ENCODE results near the gene EXOC3L4.

Gene EXOC3L4

GRCh38 chr14:103052407-103052806 is 42.1 kb upstream of the EXOC3L4 start:
- H3K9ac ChIP-seq (ENCODE audit: low read length): no peak overlapping the region
- DNase-seq: no peak
- H3K4me1 ChIP-seq (ENCODE audit: control insufficient read depth, insufficient read depth, low read depth, low read length): peaks cover 10% of the 10 kb centered on the region
- no peak overlapping the region for H2BK5ac ChIP-seq (ENCODE audit: low read depth, low read length, poor library complexity, severe bottlenecking)
- no peak overlapping the region for H4K91ac ChIP-seq (ENCODE audit: low read length)
- H2AFZ ChIP-seq (ENCODE audit: low read depth, low read length): no peak overlapping the region
- H2BK120ac ChIP-seq (ENCODE audit: low read depth, low read length): no peak overlapping the region
- H2BK12ac ChIP-seq (ENCODE audit: low read length in 2 of 2): no peak overlapping the region
- no peak overlapping the region for H3K23ac ChIP-seq (ENCODE audit: low read length in 2 of 2)
- no peak overlapping the region for H3K14ac ChIP-seq (ENCODE audit: low read length in 2 of 2)
- no peak overlapping the region for H3K4me2 ChIP-seq (ENCODE audit: low read length, poor library complexity, severe bottlenecking)
- H2AK5ac ChIP-seq (ENCODE audit: low read length, severe bottlenecking): no peak overlapping the region
- H3K27ac ChIP-seq (ENCODE audit: low read length, poor library complexity, severe bottlenecking): no peak overlapping the region
- no peaks in the 10 kb centered on the region for H3K9me3 ChIP-seq (ENCODE audit: control insufficient read depth, low read length)
- no peak overlapping the region for H3K4me3 ChIP-seq (ENCODE audit: insufficient read depth in 1 of 2, low read depth in 1 of 2, low read length in 2 of 2)
- H3K18ac ChIP-seq (ENCODE audit: low read depth in 1 of 2, low read length in 2 of 2): no peak overlapping the region
- H4K8ac ChIP-seq (ENCODE audit: low read length): no peak overlapping the region
- no peak overlapping the region for H3K4ac ChIP-seq (ENCODE audit: low read depth in 1 of 2, low read length in 2 of 2)
- H3K36me3 ChIP-seq (ENCODE audit: control insufficient read depth in 1 of 2, insufficient read depth in 2 of 2, low read depth in 1 of 2, low read length in 2 of 2): peaks cover 4 to 14% of the 10 kb centered on the region in 2 experiments
- WGBS: 90% methylated on average over 10 of the region's 10 CpGs
- H3K79me1 ChIP-seq (replicated peaks; ENCODE audit: low read length, poor library complexity, severe bottlenecking): no peaks in the 10 kb centered on the region
- no peak overlapping the region for H2BK15ac ChIP-seq (ENCODE audit: low read depth, poor library complexity, severe bottlenecking)
- H3K27me3 ChIP-seq (ENCODE audit: control insufficient read depth in 1 of 2, insufficient read depth in 1 of 2, low read length in 2 of 2): no peaks in the 10 kb centered on the region

DNA sequence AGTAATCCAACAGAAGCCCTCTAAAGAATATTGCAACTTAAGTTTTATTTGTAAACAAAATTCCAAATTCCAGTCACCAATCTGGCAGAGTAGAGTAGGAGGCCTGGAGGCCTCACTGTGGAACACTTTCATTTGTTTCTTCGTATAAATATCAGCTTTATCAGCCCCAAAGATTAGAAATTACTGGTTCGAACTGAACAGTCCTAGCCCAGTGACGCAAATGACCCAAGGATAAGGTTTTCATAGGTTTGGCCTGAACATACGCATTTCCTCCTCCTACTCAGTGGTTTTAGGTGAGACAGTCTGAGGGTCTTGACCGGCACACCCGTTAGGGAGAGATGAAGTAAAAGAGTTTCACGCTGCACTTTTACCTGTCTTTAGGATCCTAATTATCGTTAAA is 38.8 kb upstream of the EXOC3L4 start:
- H4K91ac ChIP-seq (ENCODE audit: low read length): no peak overlapping the region
- DNase-seq: peak; percentile 46
- WGBS: 80% methylated on average over 8 of the region's 8 CpGs
- no peaks in the 10 kb centered on the region for H3K9me3 ChIP-seq (ENCODE audit: control insufficient read depth, low read length)
- H3K14ac ChIP-seq (ENCODE audit: low read length in 2 of 2): no peak overlapping the region
- no peak overlapping the region for H2BK120ac ChIP-seq (ENCODE audit: low read depth, low read length)
- H3K4ac ChIP-seq (ENCODE audit: low read depth in 1 of 2, low read length in 2 of 2): no peak overlapping the region
- peak overlapping the region in 1 of 2 experiments; percentile 83 for H3K4me3 ChIP-seq (ENCODE audit: insufficient read depth in 1 of 2, low read depth in 1 of 2, low read length in 2 of 2)
- no peak overlapping the region for H2BK5ac ChIP-seq (ENCODE audit: low read depth, low read length, poor library complexity, severe bottlenecking)
- no peak overlapping the region for H2AFZ ChIP-seq (ENCODE audit: low read depth, low read length)
- H3K9ac ChIP-seq (ENCODE audit: low read length): peak overlapping the region; percentile 94
- H2AK5ac ChIP-seq (ENCODE audit: low read length, severe bottlenecking): no peak overlapping the region
- H3K23ac ChIP-seq (ENCODE audit: low read length in 2 of 2): no peak overlapping the region
- H3K4me2 ChIP-seq (ENCODE audit: low read length, poor library complexity, severe bottlenecking): peak overlapping the region; percentile 63
- H3K36me3 ChIP-seq (ENCODE audit: control insufficient read depth in 1 of 2, insufficient read depth in 2 of 2, low read depth in 1 of 2, low read length in 2 of 2): peaks cover 7 to 20% of the 10 kb centered on the region in 2 experiments
- peaks cover 18% of the 10 kb centered on the region for H3K4me1 ChIP-seq (ENCODE audit: control insufficient read depth, insufficient read depth, low read depth, low read length)
- no peaks in the 10 kb centered on the region for H3K27me3 ChIP-seq (ENCODE audit: control insufficient read depth in 1 of 2, insufficient read depth in 1 of 2, low read length in 2 of 2)
- H2BK12ac ChIP-seq (ENCODE audit: low read length in 2 of 2): peak overlapping the region in 1 of 2 experiments; percentile 77
- no peak overlapping the region for H3K18ac ChIP-seq (ENCODE audit: low read depth in 1 of 2, low read length in 2 of 2)
- no peak overlapping the region for H3K27ac ChIP-seq (ENCODE audit: low read length, poor library complexity, severe bottlenecking)
- H2BK15ac ChIP-seq (ENCODE audit: low read depth, poor library complexity, severe bottlenecking): no peak overlapping the region
- H4K8ac ChIP-seq (ENCODE audit: low read length): no peak overlapping the region
- peaks cover 15% of the 10 kb centered on the region for H3K79me1 ChIP-seq (replicated peaks; ENCODE audit: low read length, poor library complexity, severe bottlenecking)

DNA sequence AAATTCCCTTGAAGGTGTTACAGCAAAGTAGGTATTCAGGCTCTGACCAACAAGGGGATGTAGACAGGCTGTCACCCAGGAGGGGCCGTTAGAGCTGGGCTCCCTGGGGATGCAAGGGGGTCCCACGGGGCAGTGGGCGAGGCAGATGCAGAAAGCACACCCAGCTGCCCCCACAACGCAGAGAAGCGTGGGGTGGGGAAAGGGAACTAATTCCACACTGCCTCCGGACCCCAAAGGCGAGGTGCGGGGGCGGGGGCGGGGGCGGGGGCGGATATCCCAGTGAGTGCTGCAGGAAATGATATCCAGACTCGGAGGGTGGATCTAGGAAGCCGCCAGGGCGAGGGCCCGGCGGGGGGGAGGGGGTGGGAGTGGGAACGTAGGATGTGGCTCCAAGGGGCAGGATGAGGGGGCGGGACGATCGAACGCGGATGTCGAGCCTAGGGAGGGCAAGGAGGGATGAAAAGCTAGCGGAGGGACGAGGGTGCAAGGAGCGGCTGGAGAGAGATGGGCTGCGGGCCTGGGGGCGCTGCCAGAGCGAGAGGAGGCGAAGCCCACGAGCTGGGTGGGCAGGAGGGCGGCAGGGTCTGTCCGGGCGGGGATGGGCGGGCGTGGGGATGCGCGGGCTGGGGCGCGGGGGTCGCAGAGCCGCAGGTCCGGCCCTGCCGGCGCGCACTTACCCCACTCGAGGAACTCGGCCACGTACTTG is 38.0 kb upstream of the EXOC3L4 start:
- peak overlapping the region; percentile 80 to 100 for H3K14ac ChIP-seq (ENCODE audit: low read length in 2 of 2)

GRCh38 chr14:103057028-103057371 is 37.5 kb upstream of the EXOC3L4 start:
- WGBS: 0% methylated on average over 36 of the region's 53 CpGs
- no peak overlapping the region for H2AK5ac ChIP-seq (ENCODE audit: low read length, severe bottlenecking)
- H3K4ac ChIP-seq (ENCODE audit: low read depth in 1 of 2, low read length in 2 of 2): peak overlapping the region; percentile 88 to 99
- peak overlapping the region; percentile 54 for H2BK5ac ChIP-seq (ENCODE audit: low read depth, low read length, poor library complexity, severe bottlenecking)
- peaks cover 7 to 20% of the 10 kb centered on the region in 2 experiments for H3K36me3 ChIP-seq (ENCODE audit: control insufficient read depth in 1 of 2, insufficient read depth in 2 of 2, low read depth in 1 of 2, low read length in 2 of 2)
- H3K4me1 ChIP-seq (ENCODE audit: control insufficient read depth, insufficient read depth, low read depth, low read length): peaks cover 18% of the 10 kb centered on the region
- peak overlapping the region; percentile 93 for H3K9ac ChIP-seq (ENCODE audit: low read length)
- peak overlapping the region; percentile 66 for H2AFZ ChIP-seq (ENCODE audit: low read depth, low read length)
- peak overlapping the region; percentile 88 to 93 for H3K4me3 ChIP-seq (ENCODE audit: insufficient read depth in 1 of 2, low read depth in 1 of 2, low read length in 2 of 2)
- H3K27ac ChIP-seq (ENCODE audit: low read length, poor library complexity, severe bottlenecking): peak overlapping the region; percentile 48
- DNase-seq: peak; percentile 38
- peak overlapping the region; percentile 27 to 100 for H3K23ac ChIP-seq (ENCODE audit: low read length in 2 of 2)
- H4K8ac ChIP-seq (ENCODE audit: low read length): peak overlapping the region; percentile 29
- peak overlapping the region; percentile 80 to 100 for H3K14ac ChIP-seq (ENCODE audit: low read length in 2 of 2)
- H3K9me3 ChIP-seq (ENCODE audit: control insufficient read depth, low read length): no peaks in the 10 kb centered on the region
- peak overlapping the region in 1 of 2 experiments; percentile 33 for H2BK12ac ChIP-seq (ENCODE audit: low read length in 2 of 2)
- H4K91ac ChIP-seq (ENCODE audit: low read length): peak overlapping the region; percentile 92
- H3K4me2 ChIP-seq (ENCODE audit: low read length, poor library complexity, severe bottlenecking): peak overlapping the region; percentile 68
- peak overlapping the region; percentile 95 to 99 for H3K18ac ChIP-seq (ENCODE audit: low read depth in 1 of 2, low read length in 2 of 2)
- H2BK15ac ChIP-seq (ENCODE audit: low read depth, poor library complexity, severe bottlenecking): peak overlapping the region; percentile 89
- peak overlapping the region; percentile 77 for H2BK120ac ChIP-seq (ENCODE audit: low read depth, low read length)
- H3K79me1 ChIP-seq (replicated peaks; ENCODE audit: low read length, poor library complexity, severe bottlenecking): peaks cover 15% of the 10 kb centered on the region
- H3K27me3 ChIP-seq (ENCODE audit: control insufficient read depth in 1 of 2, insufficient read depth in 1 of 2, low read length in 2 of 2): no peaks in the 10 kb centered on the region

More for the DNA sequence above, 38.0 kb upstream of the EXOC3L4 start:
- Histone ChIP-seq H3K18ac (ENCODE audit: low read depth in 1 of 2, low read length in 2 of 2) (peak overlapping the region; percentile 95 to 99), H2AK5ac (ENCODE audit: low read length, severe bottlenecking) (no peak overlapping the region), H4K8ac (ENCODE audit: low read length) (peak overlapping the region; percentile 29), H3K9ac (ENCODE audit: low read length) (peak overlapping the region; percentile 94), H3K23ac (ENCODE audit: low read length in 2 of 2) (peak overlapping the region in 1 of 2 experiments; percentile 100), H3K9me3 (ENCODE audit: control insufficient read depth, low read length) (no peaks in the 10 kb centered on the region), H2BK120ac (ENCODE audit: low read depth, low read length) (peak overlapping the region; percentile 77), H3K4ac (ENCODE audit: low read depth in 1 of 2, low read length in 2 of 2) (peak overlapping the region; percentile 88 to 99), H2BK15ac (ENCODE audit: low read depth, poor library complexity, severe bottlenecking) (peak overlapping the region; percentile 89), H2BK12ac (ENCODE audit: low read length in 2 of 2) (peak overlapping the region in 1 of 2 experiments; percentile 86), H2BK5ac (ENCODE audit: low read depth, low read length, poor library complexity, severe bottlenecking) (peak overlapping the region; percentile 54), H3K4me1 (ENCODE audit: control insufficient read depth, insufficient read depth, low read depth, low read length) (peaks cover 18% of the 10 kb centered on the region), H3K27me3 (ENCODE audit: control insufficient read depth in 1 of 2, insufficient read depth in 1 of 2, low read length in 2 of 2) (no peaks in the 10 kb centered on the region), H2AFZ (ENCODE audit: low read depth, low read length) (peak overlapping the region; percentile 66), H3K36me3 (ENCODE audit: control insufficient read depth in 1 of 2, insufficient read depth in 2 of 2, low read depth in 1 of 2, low read length in 2 of 2) (peaks cover 7 to 20% of the 10 kb centered on the region in 2 experiments), H4K91ac (ENCODE audit: low read length) (peak overlapping the region; percentile 92), H3K79me1 (replicated peaks; ENCODE audit: low read length, poor library complexity, severe bottlenecking) (peaks cover 15% of the 10 kb centered on the region), H3K27ac (ENCODE audit: low read length, poor library complexity, severe bottlenecking) (peak overlapping the region; percentile 66), H3K4me2 (ENCODE audit: low read length, poor library complexity, severe bottlenecking) (peak overlapping the region; percentile 68), H3K4me3 (ENCODE audit: insufficient read depth in 1 of 2, low read depth in 1 of 2, low read length in 2 of 2) (peak overlapping the region; percentile 88 to 93)
- WGBS: 1% methylated on average over 29 of the region's 50 CpGs
- DNase-seq: peak; percentile 78

Data from mesenchymal stem cell (in vitro differentiated cells and primary cell).